Body of pancreas (tissue), 4 donors: ENCODE measurements around the gene CDK5RAP3. TPM values are rescaled to one million over a fixed set of nuclear protein-coding genes. Genes with fewer than 3 reads are reported as not detected.

Source experiments
- ATAC-seq: fragments of 150-250 bp; one replicate; pipeline ENCODE4 v1.9.1; 2016
- DNase-seq, 4 donors: peaks; one replicate each; pipeline ENCODE4 v3.0.0-alpha.2; 2019
- H3K27ac ChIP-seq, 4 donors: fragments of 200-600 bp; sonication (generic); 1 replicate in 3 of 4; 2 replicates in 1 of 4; pipeline versions ENCODE4 v1.5.1 to v1.6.1; 2016 to 2019; ENCODE audit warnings: mild to moderate bottlenecking in 1 of 4, mixed read lengths in 1 of 4, moderate library complexity in 1 of 4
- H3K27me3 ChIP-seq, 2 donors: fragments of 200-600 bp; sonication (generic); one replicate each; pipeline ENCODE4 v1.6.0; 2016; ENCODE audit warnings: mild to moderate bottlenecking in 1 of 2
- H3K36me3 ChIP-seq, 2 donors: fragments of 200-600 bp; sonication (generic); replicated peaks in 1 of 2; 2 replicates each; pipeline ENCODE4 v1.5.1; 2016; ENCODE audit warnings: low read depth in 2 of 2; ENCODE audit not compliant: insufficient read depth in 1 of 2
- H3K4me1 ChIP-seq: fragments of 200-600 bp; sonication (generic); one replicate; pipeline ENCODE4 v1.6.0; 2016
- H3K4me3 ChIP-seq, 2 donors: fragments of 200-600 bp; sonication (generic); 1 replicate in 1 of 2; 2 replicates in 1 of 2; pipeline ENCODE4 v1.5.1; 2016 to 2019
- H3K9me3 ChIP-seq, 3 donors: fragments of 200-600 bp; sonication (generic); 1 replicate in 2 of 3; 2 replicates in 1 of 3; pipeline ENCODE4 v1.5.1; 2016
- POLR2A ChIP-seq, 3 donors: fragments of 450-650 bp; IDR thresholded peaks; one replicate each; pipeline ENCODE4 v1.6.1; 2016; ENCODE audit warnings: antibody characterized with exemption in 3 of 3, mild to moderate bottlenecking in 2 of 3
- WGBS, 2 donors: methylation state at CpG; one replicate each; pipeline ENCODE4 v1.1.5; 2017; 5-methylcytosine and 5-hydroxymethylcytosine counted together
- intact Hi-C: fragments of 100-400 bp; cut with DNase I; formaldehyde crosslinking; loops from one replicate; pipeline ENCODE4 v1.15.1; 2023
- total RNA-seq, 2 donors: library from RNA; depleted of rRNA; stranded (reverse); fragments of >200 nt; gene quantifications; one replicate each; pipeline ENCODE4 v1.1.0, GENCODE V29; 2016
- TF ChIP-seq, protein P1 (sequence below), 7 experiments: fragments of 450-650 bp in 4 of 7; fragments of 200-600 bp in 3 of 7; sonication (generic) in 3 of 7; IDR thresholded peaks; one replicate each; pipeline ENCODE4 v1.5.1; 2016 to 2019; ENCODE audit warnings: antibody characterized with exemption in 7 of 7

The CDK5RAP3 gene
- total RNA-seq, 2 donors from 2014 or later, result 209 to 588 TPM

DNA sequence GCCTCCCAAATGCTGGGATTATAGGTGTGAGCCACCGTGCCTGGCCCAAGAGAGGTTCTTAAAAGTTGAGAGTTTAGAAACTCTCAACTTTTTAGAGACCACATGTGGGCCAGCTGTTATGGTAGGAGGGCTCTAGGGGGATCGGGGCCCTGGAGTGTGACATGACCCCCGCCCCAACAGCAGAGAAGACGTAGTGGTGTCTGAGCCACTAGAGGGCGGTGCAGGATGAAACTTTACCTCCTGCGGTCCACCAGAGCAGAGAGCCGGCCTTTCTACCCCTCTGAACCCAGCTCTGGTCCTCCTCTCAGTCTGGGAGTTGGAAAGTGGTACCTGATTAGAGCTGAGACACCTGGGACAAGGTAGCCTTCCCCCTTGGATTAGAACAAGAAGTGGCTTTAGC is 7.4 kb downstream of the CDK5RAP3 start:
- intact Hi-C loops, result no loop called here
- Histone ChIP-seq H3K36me3 (peaks cover 12 to 55% of the 10 kb centered on the region in 2 donors), H3K4me3 (no peak overlapping the region), H3K27ac (no peak overlapping the region), H3K4me1 (no peaks in the 10 kb centered on the region), H3K9me3 (no peaks in the 10 kb centered on the region), H3K27me3 (no peaks in the 10 kb centered on the region)
- 25 to 38% methylated on average over 4 to 7 of the region's 7 CpGs for WGBS, 2 donors
- TF ChIP-seq, protein P1, sequence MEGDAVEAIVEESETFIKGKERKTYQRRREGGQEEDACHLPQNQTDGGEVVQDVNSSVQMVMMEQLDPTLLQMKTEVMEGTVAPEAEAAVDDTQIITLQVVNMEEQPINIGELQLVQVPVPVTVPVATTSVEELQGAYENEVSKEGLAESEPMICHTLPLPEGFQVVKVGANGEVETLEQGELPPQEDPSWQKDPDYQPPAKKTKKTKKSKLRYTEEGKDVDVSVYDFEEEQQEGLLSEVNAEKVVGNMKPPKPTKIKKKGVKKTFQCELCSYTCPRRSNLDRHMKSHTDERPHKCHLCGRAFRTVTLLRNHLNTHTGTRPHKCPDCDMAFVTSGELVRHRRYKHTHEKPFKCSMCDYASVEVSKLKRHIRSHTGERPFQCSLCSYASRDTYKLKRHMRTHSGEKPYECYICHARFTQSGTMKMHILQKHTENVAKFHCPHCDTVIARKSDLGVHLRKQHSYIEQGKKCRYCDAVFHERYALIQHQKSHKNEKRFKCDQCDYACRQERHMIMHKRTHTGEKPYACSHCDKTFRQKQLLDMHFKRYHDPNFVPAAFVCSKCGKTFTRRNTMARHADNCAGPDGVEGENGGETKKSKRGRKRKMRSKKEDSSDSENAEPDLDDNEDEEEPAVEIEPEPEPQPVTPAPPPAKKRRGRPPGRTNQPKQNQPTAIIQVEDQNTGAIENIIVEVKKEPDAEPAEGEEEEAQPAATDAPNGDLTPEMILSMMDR (IDR thresholded peaks at IDR 0.05), result peak in 6 of 7 experiments; percentile 45 to 62 (median 54)
- no peak for TF ChIP-seq POLR2A (IDR thresholded peaks at IDR 0.05)
- DNase-seq, result peak; percentile 55 to 64 (median 58)
- peak; percentile 67 for ATAC-seq

DNA sequence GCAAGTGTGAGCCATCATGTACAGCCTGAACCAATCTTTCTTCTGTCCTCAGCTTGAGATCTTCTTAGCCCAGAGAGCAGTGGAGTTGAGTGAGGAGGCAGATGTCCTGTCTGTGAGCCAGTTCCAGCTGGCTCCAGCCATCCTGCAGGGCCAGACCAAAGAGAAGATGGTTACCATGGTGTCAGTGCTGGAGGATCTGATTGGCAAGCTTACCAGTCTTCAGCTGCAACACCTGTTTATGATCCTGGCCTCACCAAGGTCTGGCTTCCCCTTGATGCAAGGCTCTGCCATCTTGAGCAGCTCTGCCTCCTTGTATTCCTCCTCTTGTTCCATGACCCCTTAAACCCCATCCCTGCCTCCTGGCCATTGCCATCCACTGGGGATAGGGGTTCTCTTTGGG is 9.6 kb downstream of the CDK5RAP3 start:
- Histone ChIP-seq H3K36me3 (peaks cover 12 to 42% of the 10 kb centered on the region in 2 donors), H3K4me1 (no peaks in the 10 kb centered on the region), H3K27ac (no peak overlapping the region), H3K9me3 (no peaks in the 10 kb centered on the region), H3K4me3 (no peak overlapping the region), H3K27me3 (no peaks in the 10 kb centered on the region)
- TF ChIP-seq POLR2A (IDR thresholded peaks at IDR 0.05), result no peak
- no peak for DNase-seq
- intact Hi-C loops, result loop anchor here (5.0 to 10.0 kb wide), 2 partner anchors 37 to 86 kb away; partner anchors contain the start of gene SP2
- ATAC-seq, result no peak

DNA sequence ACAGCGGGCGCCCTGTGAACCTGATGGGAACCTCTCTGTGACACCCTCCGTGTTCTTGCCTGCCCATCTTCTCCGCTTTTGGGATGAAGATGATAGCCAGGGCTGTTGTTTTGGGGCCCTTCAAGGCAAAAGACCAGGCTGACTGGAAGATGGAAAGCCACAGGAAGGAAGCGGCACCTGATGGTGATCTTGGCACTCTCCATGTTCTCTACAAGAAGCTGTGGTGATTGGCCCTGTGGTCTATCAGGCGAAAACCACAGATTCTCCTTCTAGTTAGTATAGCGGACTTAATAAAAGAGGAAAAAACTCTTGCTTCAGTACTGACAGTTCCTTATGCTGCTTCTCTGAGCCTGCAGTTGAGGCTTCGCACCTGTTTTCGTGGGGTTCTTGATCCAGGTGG is 10.5 kb downstream of the CDK5RAP3 start:
- Histone ChIP-seq H3K9me3 (no peaks in the 10 kb centered on the region), H3K27me3 (no peaks in the 10 kb centered on the region), H3K36me3 (peaks cover 12 to 34% of the 10 kb centered on the region in 2 donors), H3K4me3 (no peak overlapping the region), H3K4me1 (no peaks in the 10 kb centered on the region), H3K27ac (no peak overlapping the region)
- DNase-seq (no peak), ATAC-seq (no peak)
- WGBS, 2 donors, result 82 to 97% methylated on average over 9 of the region's 9 CpGs
- TF ChIP-seq, protein P1 (IDR thresholded peaks at IDR 0.05), result no peak
- no peak for TF ChIP-seq POLR2A (IDR thresholded peaks at IDR 0.05)
- intact Hi-C loops, result loop anchor here (5.0 to 10.0 kb wide), 2 partner anchors 36 to 87 kb away; partner anchors contain the start of gene SP2

DNA sequence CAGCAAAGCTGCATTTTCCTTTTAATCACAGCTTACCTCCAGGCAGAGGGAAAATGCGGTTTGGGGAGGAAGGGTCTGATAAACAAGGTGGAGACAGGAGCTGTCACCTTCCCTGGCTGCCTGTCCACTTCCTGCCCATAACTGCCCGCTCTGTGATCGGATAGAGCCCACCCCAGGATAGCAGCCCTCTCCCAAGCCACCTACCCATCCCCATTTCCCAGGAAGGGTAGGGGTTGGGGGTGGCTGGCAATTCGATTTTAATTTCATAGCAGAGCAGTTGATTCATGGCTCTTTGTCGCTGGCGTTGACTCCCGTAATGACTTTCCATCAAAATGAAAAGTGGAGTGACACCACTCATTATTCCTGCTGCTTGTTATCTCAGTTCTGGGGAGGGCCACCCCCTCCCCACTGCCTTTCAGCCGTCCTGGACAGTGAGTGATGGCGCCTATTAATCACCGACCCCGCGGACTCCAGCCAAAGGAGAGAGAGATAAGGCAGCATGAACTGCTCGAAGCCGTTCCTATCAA is 11.2 kb downstream of the CDK5RAP3 start:
- no peaks in the 10 kb centered on the region for H3K4me1 ChIP-seq
- H3K27ac ChIP-seq, result no peak overlapping the region
- no peaks in the 10 kb centered on the region for H3K9me3 ChIP-seq
- H3K4me3 ChIP-seq, result no peak overlapping the region
- WGBS, 2 donors, result 55 to 62% methylated on average over 12 to 14 of the region's 14 CpGs
- no peak for DNase-seq
- H3K36me3 ChIP-seq, result peaks cover 12 to 32% of the 10 kb centered on the region in 2 donors
- ATAC-seq, result no peak
- TF ChIP-seq POLR2A (IDR thresholded peaks at IDR 0.05), result no peak
- TF ChIP-seq, protein P1 (IDR thresholded peaks at IDR 0.05), result no peak
- intact Hi-C loops, result loop anchor here (5.0 to 10.0 kb wide), 2 partner anchors 35 to 87 kb away; partner anchors contain the start of gene SP2
- no peaks in the 10 kb centered on the region for H3K27me3 ChIP-seq

DNA sequence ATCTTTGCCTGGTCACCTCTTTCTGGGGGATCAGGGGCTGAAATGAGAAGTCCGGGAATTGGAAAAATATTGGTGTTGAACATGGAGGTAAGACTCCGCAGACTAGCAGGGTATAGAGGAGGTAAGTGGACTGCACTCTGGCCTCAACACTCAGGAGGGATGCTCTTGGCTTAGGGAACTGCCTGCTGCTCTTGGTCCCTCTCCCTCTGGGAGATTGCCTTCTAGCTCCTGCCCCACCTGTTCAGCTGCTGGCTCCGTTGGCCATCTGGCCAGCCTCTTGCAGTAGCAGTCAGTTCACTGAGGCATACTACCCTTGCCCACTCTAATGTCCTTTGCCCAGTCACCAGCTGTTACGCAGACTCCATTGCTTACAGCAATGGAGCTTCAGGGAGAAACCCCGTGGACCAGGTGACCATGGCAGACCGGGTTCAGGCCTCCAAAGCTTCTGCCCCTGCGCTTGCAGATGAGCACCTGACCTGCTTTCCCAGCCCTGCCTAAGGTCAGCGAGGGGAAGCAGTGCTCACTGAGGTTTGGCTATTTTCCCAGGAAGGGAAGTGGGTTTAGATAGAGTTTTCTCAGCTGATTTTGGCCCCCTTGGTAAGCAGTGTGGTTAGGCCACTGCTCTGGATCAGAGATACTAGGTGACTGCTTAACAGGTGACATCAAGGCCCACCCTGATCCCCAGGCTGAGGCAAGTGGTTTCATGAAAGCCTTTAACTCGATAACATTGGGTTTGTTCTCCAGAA is 11.9 kb downstream of the CDK5RAP3 start:
- TF ChIP-seq POLR2A (IDR thresholded peaks at IDR 0.05), result no peak
- TF ChIP-seq, protein P1 (IDR thresholded peaks at IDR 0.05), result no peak
- no peak overlapping the region for H3K4me3 ChIP-seq
- WGBS, 2 donors, result 79 to 82% methylated on average over 4 to 9 of the region's 9 CpGs
- H3K27me3 ChIP-seq, result no peaks in the 10 kb centered on the region
- H3K4me1 ChIP-seq, result peaks cover 4% of the 10 kb centered on the region
- H3K9me3 ChIP-seq, result no peaks in the 10 kb centered on the region
- H3K27ac ChIP-seq, result no peak overlapping the region
- ATAC-seq (no peak), DNase-seq (no peak)
- H3K36me3 ChIP-seq, result peaks cover 6 to 26% of the 10 kb centered on the region in 2 donors
- intact Hi-C loops, result loop anchor here (5.0 to 10.0 kb wide), 2 partner anchors 34 to 88 kb away; partner anchors contain the start of gene SP2
